H9 (cell line): Measurements from ENCODE around the gene IMMP2L. TPM values are rescaled to one million over a fixed set of nuclear protein-coding genes. Genes with fewer than 3 reads are reported as not detected.

ENCODE experiments used
- DNase-seq: peaks from one replicate; pipeline ENCODE4 v3.0.0-alpha.2; 2017
- H2AFZ ChIP-seq: one replicate; pipeline ENCODE4 v1.6.1; 2013; ENCODE audit warnings: mild to moderate bottlenecking, low read length, control low read depth, moderate library complexity
- H2AK5ac ChIP-seq: 2 replicates; pipeline ENCODE4 v1.6.1; 2013; ENCODE audit warnings: low read length, control low read depth, mixed read lengths; ENCODE audit not compliant: insufficient read length
- H2BK120ac ChIP-seq: one replicate; pipeline ENCODE4 v1.6.1; 2013; ENCODE audit warnings: low read depth, mild to moderate bottlenecking, low read length, control low read depth, inconsistent platforms; ENCODE audit not compliant: poor library complexity, severe bottlenecking
- H2BK12ac ChIP-seq: 2 replicates; pipeline ENCODE4 v1.6.1; 2013; ENCODE audit warnings: low read length, control low read depth, mixed read lengths, low read depth; ENCODE audit not compliant: insufficient read length
- H2BK15ac ChIP-seq: 2 replicates; pipeline ENCODE4 v1.6.1; 2013; ENCODE audit warnings: low read depth, low read length, control low read depth
- H2BK20ac ChIP-seq: one replicate; pipeline ENCODE4 v1.6.1; 2013; ENCODE audit warnings: low read depth, mild to moderate bottlenecking, low read length, control low read depth, inconsistent platforms; ENCODE audit not compliant: poor library complexity, severe bottlenecking
- H2BK5ac ChIP-seq: 2 replicates; pipeline ENCODE4 v1.6.1; 2013; ENCODE audit warnings: low read length, control low read depth, mixed read lengths; ENCODE audit not compliant: insufficient read length
- H3K14ac ChIP-seq: 2 replicates; pipeline ENCODE4 v1.6.1; 2013; ENCODE audit warnings: low read length, control low read depth; ENCODE audit not compliant: insufficient read depth
- H3K18ac ChIP-seq: 2 replicates; pipeline ENCODE4 v1.6.1; 2013; ENCODE audit warnings: low read depth, mild to moderate bottlenecking, mixed read lengths, low read length, control low read depth; ENCODE audit not compliant: insufficient read length
- H3K23ac ChIP-seq: 2 replicates; pipeline ENCODE4 v1.6.1; 2013; ENCODE audit warnings: low read length, control low read depth, mixed read lengths, low read depth; ENCODE audit not compliant: insufficient read length
- H3K23me2 ChIP-seq: 2 replicates; pipeline ENCODE4 v1.6.1; 2013; ENCODE audit warnings: low read depth, mild to moderate bottlenecking, mixed read lengths, low read length, control low read depth; ENCODE audit not compliant: insufficient read length, poor library complexity, severe bottlenecking
- H3K27ac ChIP-seq: 2 replicates; pipeline ENCODE4 v1.5.1; 2013; ENCODE audit warnings: low read length, control low read depth, mixed read lengths, low read depth; ENCODE audit not compliant: insufficient read length
- H3K27me3 ChIP-seq: 2 replicates; pipeline ENCODE4 v1.6.1; 2013; ENCODE audit warnings: low read length, control low read depth, inconsistent platforms; ENCODE audit not compliant: insufficient read depth
- H3K4ac ChIP-seq: 2 replicates; pipeline ENCODE4 v1.6.1; 2013; ENCODE audit warnings: low read depth, mild to moderate bottlenecking, control low read depth, inconsistent platforms, low read length, moderate library complexity
- H3K4me1 ChIP-seq: 2 replicates; pipeline ENCODE4 v1.6.1; 2013; ENCODE audit warnings: low read length, control low read depth, inconsistent platforms; ENCODE audit not compliant: insufficient read depth
- H3K4me2 ChIP-seq: 2 replicates; pipeline ENCODE4 v1.6.1; 2013; ENCODE audit warnings: low read length, control low read depth, mixed read lengths; ENCODE audit not compliant: insufficient read length, insufficient read depth
- H3K56ac ChIP-seq: 2 replicates; pipeline ENCODE4 v1.6.1; 2013; ENCODE audit warnings: low read depth, mild to moderate bottlenecking, mixed read lengths, low read length, control low read depth; ENCODE audit not compliant: insufficient read length
- H3K79me1 ChIP-seq: 2 replicates; pipeline ENCODE4 v1.6.1; 2013; ENCODE audit warnings: low read depth, mild to moderate bottlenecking, moderate library complexity, low read length, control low read depth, inconsistent platforms; ENCODE audit not compliant: insufficient read depth, poor library complexity, severe bottlenecking
- H3K79me2 ChIP-seq: 2 replicates; pipeline ENCODE4 v1.6.1; 2013; ENCODE audit warnings: low read length, control low read depth, inconsistent platforms; ENCODE audit not compliant: insufficient read depth
- H3K9ac ChIP-seq: 2 replicates; pipeline ENCODE4 v1.6.1; 2013; ENCODE audit warnings: low read length, control low read depth, mixed read lengths; ENCODE audit not compliant: insufficient read length; ENCODE audit errors: extremely low read depth
- H3K9me3 ChIP-seq: one replicate; pipeline ENCODE4 v1.6.1; 2013; ENCODE audit warnings: low read depth, low read length, inconsistent platforms; ENCODE audit not compliant: control insufficient read depth
- H3T11ph ChIP-seq: one replicate; pipeline ENCODE4 v1.6.1; 2013; ENCODE audit warnings: mild to moderate bottlenecking, low read length, control low read depth, inconsistent platforms
- H4K20me1 ChIP-seq: one replicate; pipeline ENCODE4 v1.6.1; 2013; ENCODE audit not compliant: control insufficient read depth, insufficient read length, insufficient read depth
- H4K5ac ChIP-seq: 2 replicates; pipeline ENCODE4 v1.6.1; 2013; ENCODE audit warnings: low read depth, mild to moderate bottlenecking, mixed read lengths, low read length, control low read depth; ENCODE audit not compliant: insufficient read length
- H4K8ac ChIP-seq: replicated peaks from 2 replicates; pipeline ENCODE4 v1.6.1; 2013; ENCODE audit warnings: low read length, control low read depth, mixed read lengths, low read depth; ENCODE audit not compliant: insufficient read length
- H4K91ac ChIP-seq: 2 replicates; pipeline ENCODE4 v1.6.1; 2013; ENCODE audit warnings: low read depth, mild to moderate bottlenecking, moderate library complexity, mixed read lengths, low read length, control low read depth; ENCODE audit not compliant: insufficient read length
- H3K27ac Mint-ChIP-seq, 3 experiments: 2 replicates in 2 of 3; 3 replicates in 1 of 3; pipeline ENCODE4 v1.8.0; 2020 to 2021; ENCODE audit warnings: mixed read lengths in 3 of 3, mild to moderate bottlenecking in 1 of 3, moderate library complexity in 1 of 3
- H3K27me3 Mint-ChIP-seq: 2 replicates; pipeline ENCODE4 v1.8.0; 2021; ENCODE audit warnings: low read depth, mild to moderate bottlenecking, moderate library complexity, mixed read lengths
- H3K36me3 Mint-ChIP-seq, 3 experiments: 2 replicates in 2 of 3; 3 replicates in 1 of 3; pipeline ENCODE4 v1.8.0; 2020 to 2021; ENCODE audit warnings: low read depth in 3 of 3, mixed read lengths in 3 of 3; ENCODE audit not compliant: insufficient read depth in 1 of 3
- H3K4me1 Mint-ChIP-seq, 2 experiments: 2 replicates each; pipeline ENCODE4 v1.8.0; 2020; ENCODE audit warnings: mixed read lengths in 2 of 2
- H3K4me3 Mint-ChIP-seq, 2 experiments: 2 replicates in 1 of 2; 3 replicates in 1 of 2; pipeline ENCODE4 v1.8.0; 2020 to 2021; ENCODE audit warnings: mild to moderate bottlenecking in 2 of 2, mixed read lengths in 2 of 2, moderate library complexity in 1 of 2
- H3K9me3 Mint-ChIP-seq, 2 experiments: 2 replicates in 1 of 2; 3 replicates in 1 of 2; pipeline ENCODE4 v1.8.0; 2020; ENCODE audit warnings: mild to moderate bottlenecking in 2 of 2, mixed read lengths in 2 of 2, moderate library complexity in 1 of 2
- CTCF ChIP-seq: fragments of 200-600 bp; sonication (generic); conservative IDR thresholded peaks from 3 replicates; pipeline ENCODE4 v1.8.0; 2021; ENCODE audit warnings: antibody characterized with exemption, mild to moderate bottlenecking
- WGBS: extraction: QIAGEN DNeasy Blood & Tissue Kit; methylation state at CpG from one replicate; pipeline ENCODE4 v1.1.7; 2013; ENCODE audit warnings: missing lambda C conversion rate, low lambda C conversion rate, mixed read lengths; ENCODE audit not compliant: insufficient read length; ENCODE audit errors: extremely low coverage; 5-methylcytosine and 5-hydroxymethylcytosine counted together
- total RNA-seq: library from RNA; stranded (reverse); gene quantifications from 2 replicates; pipeline ENCODE4 v1.2.1, GENCODE V29; 2021

IMMP2L gene
- total RNA-seq, 1 experiment from 2014 or later: 14.7 TPM

GRCh38 chr7:111262293-111263116, 299.8 kb downstream of the IMMP2L start:
- Histone ChIP-seq H2AK5ac (no peak overlapping the region), H3T11ph (no peak overlapping the region), H3K9ac (no peak overlapping the region), H3K79me2 (no peaks in the 10 kb centered on the region), H3K14ac (no peak overlapping the region), H4K91ac (no peak overlapping the region), H3K23ac (no peak overlapping the region), H4K20me1 (no peaks in the 10 kb centered on the region), H2AFZ (no peak overlapping the region), H3K9me3 (no peaks in the 10 kb centered on the region), H4K8ac (no peak overlapping the region), H2BK20ac (no peak overlapping the region), H3K4ac (no peak overlapping the region), H3K79me1 (no peaks in the 10 kb centered on the region), H3K4me1 (no peaks in the 10 kb centered on the region; the same call in 1 of the 2 replicates), H2BK15ac (no peak overlapping the region), H3K27ac (no peak overlapping the region), H2BK12ac (no peak overlapping the region), H3K56ac (no peak overlapping the region), H3K4me2 (no peak overlapping the region), H3K27me3 (no peaks in the 10 kb centered on the region), H2BK5ac (no peak overlapping the region), H3K18ac (no peak overlapping the region), H2BK120ac (no peak overlapping the region), H4K5ac (no peak overlapping the region), H3K23me2 (no peaks in the 10 kb centered on the region)
- no peak overlapping the region for H3K27ac Mint-ChIP-seq
- H3K9me3 Mint-ChIP-seq: no peaks in the 10 kb centered on the region
- no CpG with 5 or more reads among the region's 4 CpGs for WGBS
- no peak for TF ChIP-seq CTCF
- H3K4me1 Mint-ChIP-seq: peaks cover 13 to 14% of the 10 kb centered on the region in 2 experiments
- no peak for DNase-seq
- no peaks in the 10 kb centered on the region for H3K36me3 Mint-ChIP-seq
- no peak overlapping the region for H3K4me3 Mint-ChIP-seq
- no peaks in the 10 kb centered on the region for H3K27me3 Mint-ChIP-seq
